Measurements from ENCODE around the gene SPATA21.

Gene SPATA21

GRCh38 chr1:16442265-16442664, 5.0 kb upstream of the SPATA21 start:
- DNase-seq (ENCODE audit: low spot score), result no peak
- Histone ChIP-seq H2AFZ (ENCODE audit: low read length) (no peak overlapping the region), H3K4me3 (ENCODE audit: low read length in 2 of 2) (no peak overlapping the region), H3K23ac (ENCODE audit: low read depth, low read length, poor library complexity) (no peak overlapping the region), H2BK5ac (ENCODE audit: low read length) (no peak overlapping the region), H2BK15ac (ENCODE audit: low read length) (no peak overlapping the region), H3K9me3 (replicated peaks in 1 of 2; ENCODE audit: control insufficient read depth in 2 of 2, insufficient read depth in 1 of 2, low read depth in 1 of 2, low read length in 2 of 2) (no peaks in the 10 kb centered on the region), H3K27me3 (ENCODE audit: control insufficient read depth in 3 of 3, insufficient read depth in 3 of 3, low read depth in 1 of 3, low read length in 3 of 3) (no peaks in the 10 kb centered on the region), H3K4me1 (ENCODE audit: control insufficient read depth in 2 of 2, insufficient read depth in 1 of 2, low read depth in 1 of 2, low read length in 2 of 2) (peaks cover 5 to 6% of the 10 kb centered on the region in 2 donors), H3K9ac (ENCODE audit: low read depth, low read length, poor library complexity) (no peak overlapping the region), H3K36me3 (replicated peaks in 1 of 2; ENCODE audit: control insufficient read depth in 2 of 2, insufficient read depth in 2 of 2, low read length in 2 of 2) (peaks cover 18 to 47% of the 10 kb centered on the region in 2 donors), H4K91ac (ENCODE audit: low read depth, low read length, poor library complexity) (no peak overlapping the region), H3K27ac (replicated peaks; ENCODE audit: low read length) (no peak overlapping the region), H2BK120ac (ENCODE audit: low read depth, low read length) (no peak overlapping the region), H2AK5ac (ENCODE audit: low read depth, low read length) (no peak overlapping the region), H3K4me2 (ENCODE audit: insufficient read depth, low read length, poor library complexity, severe bottlenecking) (no peak overlapping the region), H3K14ac (ENCODE audit: low read length) (no peak overlapping the region), H4K8ac (ENCODE audit: low read depth, low read length) (no peak overlapping the region), H2BK12ac (ENCODE audit: low read length) (no peak overlapping the region), H3K18ac (ENCODE audit: low read length) (no peak overlapping the region), H3K79me1 (ENCODE audit: low read depth, low read length) (peaks cover 10% of the 10 kb centered on the region), H3K4ac (ENCODE audit: low read length) (no peak overlapping the region)
- WGBS, 2 donors (ENCODE audit: extremely low coverage in 2 of 2, insufficient read length in 2 of 2, insufficient replicate concordance in 1 of 2), result no CpG with 5 or more reads among the region's 7 CpGs

- Histone ChIP-seq H2AK5ac (ENCODE audit: low read depth, low read length) (peak overlapping the region; percentile 99), H3K9me3 (replicated peaks in 1 of 2; ENCODE audit: control insufficient read depth in 2 of 2, insufficient read depth in 1 of 2, low read depth in 1 of 2, low read length in 2 of 2) (no peaks in the 10 kb centered on the region), H3K23ac (ENCODE audit: low read depth, low read length, poor library complexity) (no peak overlapping the region), H2BK5ac (ENCODE audit: low read length) (peak overlapping the region; percentile 76), H2BK120ac (ENCODE audit: low read depth, low read length) (no peak overlapping the region), H3K14ac (ENCODE audit: low read length) (no peak overlapping the region), H2BK15ac (ENCODE audit: low read length) (no peak overlapping the region), H3K4me2 (ENCODE audit: insufficient read depth, low read length, poor library complexity, severe bottlenecking) (peak overlapping the region; percentile 75), H3K4me1 (ENCODE audit: control insufficient read depth in 2 of 2, insufficient read depth in 1 of 2, low read depth in 1 of 2, low read length in 2 of 2) (peaks cover 5 to 6% of the 10 kb centered on the region in 2 donors), H3K9ac (ENCODE audit: low read depth, low read length, poor library complexity) (peak overlapping the region; percentile 97), H3K79me1 (ENCODE audit: low read depth, low read length) (peaks cover 10% of the 10 kb centered on the region), H2BK12ac (ENCODE audit: low read length) (no peak overlapping the region), H3K4me3 (ENCODE audit: low read length in 2 of 2) (peak overlapping the region; percentile 85 to 94), H3K18ac (ENCODE audit: low read length) (no peak overlapping the region), H3K36me3 (replicated peaks in 1 of 2; ENCODE audit: control insufficient read depth in 2 of 2, insufficient read depth in 2 of 2, low read length in 2 of 2) (peaks cover 14 to 40% of the 10 kb centered on the region in 2 donors), H2AFZ (ENCODE audit: low read length) (peak overlapping the region; percentile 96), H3K27ac (replicated peaks; ENCODE audit: low read length) (no peak overlapping the region), H3K27me3 (ENCODE audit: control insufficient read depth in 3 of 3, insufficient read depth in 3 of 3, low read depth in 1 of 3, low read length in 3 of 3) (no peaks in the 10 kb centered on the region), H4K91ac (ENCODE audit: low read depth, low read length, poor library complexity) (no peak overlapping the region), H3K4ac (ENCODE audit: low read length) (no peak overlapping the region), H4K8ac (ENCODE audit: low read depth, low read length) (no peak overlapping the region)
- WGBS, 2 donors (ENCODE audit: extremely low coverage in 2 of 2, insufficient read length in 2 of 2, insufficient replicate concordance in 1 of 2), result no CpG with 5 or more reads among the region's 12 CpGs
- no peak for DNase-seq (ENCODE audit: low spot score)
Measured at GRCh38 chr1:16441282-16441665, 4.0 kb upstream of the SPATA21 start.

GRCh38 chr1:16440470-16441281, 3.5 kb upstream of the SPATA21 start, which contains the start of gene NECAP2:
Gene NECAP2, plus strand, starts transcription at chr1:16440724. Its CDS starts 38 bp downstream, at chr1:16440762.
- peak within 1 kb of the TSS; percentile 27 for H4K8ac ChIP-seq (ENCODE audit: low read depth, low read length)
- H3K79me1 ChIP-seq (ENCODE audit: low read depth, low read length), result peaks cover 10% of the 10 kb centered on the region
- peak within 1 kb of the TSS; percentile 90 for H3K23ac ChIP-seq (ENCODE audit: low read depth, low read length, poor library complexity)
- H3K9ac ChIP-seq (ENCODE audit: low read depth, low read length, poor library complexity), result peak within 1 kb of the TSS; percentile 97
- H2BK120ac ChIP-seq (ENCODE audit: low read depth, low read length), result no peak within 1 kb of the TSS
- no peaks in the 10 kb centered on the region for H3K27me3 ChIP-seq (ENCODE audit: control insufficient read depth in 3 of 3, insufficient read depth in 3 of 3, low read depth in 1 of 3, low read length in 3 of 3)
- peak within 1 kb of the TSS; percentile 76 for H2BK5ac ChIP-seq (ENCODE audit: low read length)
- H3K4ac ChIP-seq (ENCODE audit: low read length), result peak within 1 kb of the TSS; percentile 26
- DNase-seq (ENCODE audit: low spot score), result peak; percentile 91
- peak within 1 kb of the TSS; percentile 99 for H2AK5ac ChIP-seq (ENCODE audit: low read depth, low read length)
- no CpG with 5 or more reads among the region's 68 CpGs for WGBS, 2 donors (ENCODE audit: extremely low coverage in 2 of 2, insufficient read length in 2 of 2, insufficient replicate concordance in 1 of 2)
- peak within 1 kb of the TSS; percentile 95 for H3K18ac ChIP-seq (ENCODE audit: low read length)
- peak within 1 kb of the TSS; percentile 60 for H3K27ac ChIP-seq (replicated peaks; ENCODE audit: low read length)
- H3K9me3 ChIP-seq (replicated peaks in 1 of 2; ENCODE audit: control insufficient read depth in 2 of 2, insufficient read depth in 1 of 2, low read depth in 1 of 2, low read length in 2 of 2), result no peaks in the 10 kb centered on the region
- H3K4me3 ChIP-seq (ENCODE audit: low read length in 2 of 2), result peak within 1 kb of the TSS; percentile 85 to 94
- H2BK15ac ChIP-seq (ENCODE audit: low read length), result peak within 1 kb of the TSS; percentile 78
- peak within 1 kb of the TSS; percentile 96 for H2AFZ ChIP-seq (ENCODE audit: low read length)
- peak within 1 kb of the TSS; percentile 43 for H4K91ac ChIP-seq (ENCODE audit: low read depth, low read length, poor library complexity)
- peaks cover 13 to 34% of the 10 kb centered on the region in 2 donors for H3K36me3 ChIP-seq (replicated peaks in 1 of 2; ENCODE audit: control insufficient read depth in 2 of 2, insufficient read depth in 2 of 2, low read length in 2 of 2)
- no peak within 1 kb of the TSS for H2BK12ac ChIP-seq (ENCODE audit: low read length)
- peaks cover 5 to 6% of the 10 kb centered on the region in 2 donors for H3K4me1 ChIP-seq (ENCODE audit: control insufficient read depth in 2 of 2, insufficient read depth in 1 of 2, low read depth in 1 of 2, low read length in 2 of 2)
- peak within 1 kb of the TSS; percentile 90 for H3K14ac ChIP-seq (ENCODE audit: low read length)
- H3K4me2 ChIP-seq (ENCODE audit: insufficient read depth, low read length, poor library complexity, severe bottlenecking), result peak within 1 kb of the TSS; percentile 75

- peak overlapping the region; percentile 60 for H3K4me2 ChIP-seq (ENCODE audit: insufficient read depth, low read length, poor library complexity, severe bottlenecking)
- peak overlapping the region; percentile 96 for H2AFZ ChIP-seq (ENCODE audit: low read length)
- peaks cover 10% of the 10 kb centered on the region for H3K79me1 ChIP-seq (ENCODE audit: low read depth, low read length)
- H2BK12ac ChIP-seq (ENCODE audit: low read length), result no peak overlapping the region
- H2BK120ac ChIP-seq (ENCODE audit: low read depth, low read length), result no peak overlapping the region
- H3K27ac ChIP-seq (replicated peaks; ENCODE audit: low read length), result peak overlapping the region; percentile 13
- H3K36me3 ChIP-seq (replicated peaks in 1 of 2; ENCODE audit: control insufficient read depth in 2 of 2, insufficient read depth in 2 of 2, low read length in 2 of 2), result peaks cover 12 to 30% of the 10 kb centered on the region in 2 donors
- H3K23ac ChIP-seq (ENCODE audit: low read depth, low read length, poor library complexity), result peak overlapping the region; percentile 90
- no peak for DNase-seq (ENCODE audit: low spot score)
- H2AK5ac ChIP-seq (ENCODE audit: low read depth, low read length), result peak overlapping the region; percentile 58
- H2BK15ac ChIP-seq (ENCODE audit: low read length), result no peak overlapping the region
- no peaks in the 10 kb centered on the region for H3K9me3 ChIP-seq (replicated peaks in 1 of 2; ENCODE audit: control insufficient read depth in 2 of 2, insufficient read depth in 1 of 2, low read depth in 1 of 2, low read length in 2 of 2)
- WGBS, 2 donors (ENCODE audit: extremely low coverage in 2 of 2, insufficient read length in 2 of 2, insufficient replicate concordance in 1 of 2), result no CpG with 5 or more reads among the region's 7 CpGs
- peak overlapping the region; percentile 23 for H4K8ac ChIP-seq (ENCODE audit: low read depth, low read length)
- peaks cover 5 to 6% of the 10 kb centered on the region in 2 donors for H3K4me1 ChIP-seq (ENCODE audit: control insufficient read depth in 2 of 2, insufficient read depth in 1 of 2, low read depth in 1 of 2, low read length in 2 of 2)
- H4K91ac ChIP-seq (ENCODE audit: low read depth, low read length, poor library complexity), result peak overlapping the region; percentile 43
- H2BK5ac ChIP-seq (ENCODE audit: low read length), result no peak overlapping the region
- peak overlapping the region; percentile 74 for H3K9ac ChIP-seq (ENCODE audit: low read depth, low read length, poor library complexity)
- peak overlapping the region; percentile 89 for H3K18ac ChIP-seq (ENCODE audit: low read length)
- peak overlapping the region; percentile 27 to 85 for H3K4me3 ChIP-seq (ENCODE audit: low read length in 2 of 2)
- peak overlapping the region; percentile 26 for H3K4ac ChIP-seq (ENCODE audit: low read length)
- H3K27me3 ChIP-seq (ENCODE audit: control insufficient read depth in 3 of 3, insufficient read depth in 3 of 3, low read depth in 1 of 3, low read length in 3 of 3), result no peaks in the 10 kb centered on the region
- peak overlapping the region; percentile 90 for H3K14ac ChIP-seq (ENCODE audit: low read length)
Measured at GRCh38 chr1:16440131-16440469, 2.9 kb upstream of the SPATA21 start.

Data from neuronal stem cell (in vitro differentiated cells).